CD4-positive, alpha-beta T cell treated with Interleukin-1 beta for 1 hour (primary cell): ENCODE data around the gene HUWE1.
"Not testable (repeated sequence)": the region's sequence is repeated elsewhere in the genome, so short reads cannot be mapped to it uniquely, and the experiment has no call there.

Experiments
- DNase-seq, 2 donors: peaks; one replicate each; pipeline ENCODE4 v3.0.0-alpha.2; 2020 to 2022

Gene HUWE1, protein sequence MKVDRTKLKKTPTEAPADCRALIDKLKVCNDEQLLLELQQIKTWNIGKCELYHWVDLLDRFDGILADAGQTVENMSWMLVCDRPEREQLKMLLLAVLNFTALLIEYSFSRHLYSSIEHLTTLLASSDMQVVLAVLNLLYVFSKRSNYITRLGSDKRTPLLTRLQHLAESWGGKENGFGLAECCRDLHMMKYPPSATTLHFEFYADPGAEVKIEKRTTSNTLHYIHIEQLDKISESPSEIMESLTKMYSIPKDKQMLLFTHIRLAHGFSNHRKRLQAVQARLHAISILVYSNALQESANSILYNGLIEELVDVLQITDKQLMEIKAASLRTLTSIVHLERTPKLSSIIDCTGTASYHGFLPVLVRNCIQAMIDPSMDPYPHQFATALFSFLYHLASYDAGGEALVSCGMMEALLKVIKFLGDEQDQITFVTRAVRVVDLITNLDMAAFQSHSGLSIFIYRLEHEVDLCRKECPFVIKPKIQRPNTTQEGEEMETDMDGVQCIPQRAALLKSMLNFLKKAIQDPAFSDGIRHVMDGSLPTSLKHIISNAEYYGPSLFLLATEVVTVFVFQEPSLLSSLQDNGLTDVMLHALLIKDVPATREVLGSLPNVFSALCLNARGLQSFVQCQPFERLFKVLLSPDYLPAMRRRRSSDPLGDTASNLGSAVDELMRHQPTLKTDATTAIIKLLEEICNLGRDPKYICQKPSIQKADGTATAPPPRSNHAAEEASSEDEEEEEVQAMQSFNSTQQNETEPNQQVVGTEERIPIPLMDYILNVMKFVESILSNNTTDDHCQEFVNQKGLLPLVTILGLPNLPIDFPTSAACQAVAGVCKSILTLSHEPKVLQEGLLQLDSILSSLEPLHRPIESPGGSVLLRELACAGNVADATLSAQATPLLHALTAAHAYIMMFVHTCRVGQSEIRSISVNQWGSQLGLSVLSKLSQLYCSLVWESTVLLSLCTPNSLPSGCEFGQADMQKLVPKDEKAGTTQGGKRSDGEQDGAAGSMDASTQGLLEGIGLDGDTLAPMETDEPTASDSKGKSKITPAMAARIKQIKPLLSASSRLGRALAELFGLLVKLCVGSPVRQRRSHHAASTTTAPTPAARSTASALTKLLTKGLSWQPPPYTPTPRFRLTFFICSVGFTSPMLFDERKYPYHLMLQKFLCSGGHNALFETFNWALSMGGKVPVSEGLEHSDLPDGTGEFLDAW (N-terminal part only)

GRCh38 chrX:53686151-53686885 lies at the start of gene HUWE1:
HUWE1 (minus strand) TSS chrX:53686719; CDS start chrX:53654107, 32,612 bp downstream.
- peak; percentile 83 to 84 for DNase-seq

- no peak for DNase-seq
These were observed 46.3 kb upstream of the HUWE1 start for GRCh38 chrX:53732797-53733196.

- no peak for DNase-seq
These were observed 43.2 kb upstream of the HUWE1 start for GRCh38 chrX:53729751-53730150.

DNA sequence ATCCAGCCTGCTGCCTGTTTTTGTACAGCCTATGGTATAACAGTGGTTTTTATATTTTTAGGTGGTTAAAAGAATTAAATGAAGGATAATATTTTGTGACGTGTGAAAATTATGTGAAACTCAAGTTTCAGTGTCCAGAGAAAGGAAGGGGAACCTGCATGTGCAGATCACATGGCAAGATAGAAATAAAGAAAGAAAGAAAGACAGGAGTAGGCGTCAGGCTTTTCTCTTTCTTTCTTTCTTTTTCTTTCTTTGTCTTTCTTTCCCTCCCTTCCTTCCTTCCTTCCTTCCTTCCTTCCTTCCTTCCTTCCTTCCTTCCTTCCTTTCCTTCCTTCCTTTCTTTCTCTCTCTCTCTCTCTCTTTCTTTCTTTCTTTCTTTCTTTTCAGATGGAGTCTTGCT lies 42.0 kb upstream of the HUWE1 start:
- no peak for DNase-seq

DNA sequence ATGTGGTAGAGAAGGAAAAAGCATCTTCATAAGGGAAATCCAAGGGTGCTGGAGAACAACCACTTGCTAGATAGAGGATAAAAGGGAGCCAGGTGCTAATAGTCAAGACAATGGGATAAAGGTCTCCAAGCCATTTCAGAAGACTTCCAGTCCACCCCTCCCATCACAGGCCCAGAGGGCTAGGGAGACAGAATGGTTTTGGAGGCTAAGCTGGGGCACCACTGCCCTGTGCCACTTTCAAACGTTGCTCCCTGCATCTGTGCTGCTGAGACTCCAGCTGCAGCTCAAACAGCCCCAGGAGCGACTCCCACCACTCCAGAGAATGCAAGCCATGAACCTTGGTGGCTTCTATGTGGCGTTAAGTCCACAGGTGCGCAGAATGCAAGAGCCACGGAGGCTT lies 38.4 kb upstream of the HUWE1 start:
- DNase-seq, result no peak

GRCh38 chrX:53723381-53723780 lies 36.9 kb upstream of the HUWE1 start:
- no peak for DNase-seq

GRCh38 chrX:53721610-53722009 lies 35.1 kb upstream of the HUWE1 start:
- not testable (repeated sequence) for DNase-seq

DNA sequence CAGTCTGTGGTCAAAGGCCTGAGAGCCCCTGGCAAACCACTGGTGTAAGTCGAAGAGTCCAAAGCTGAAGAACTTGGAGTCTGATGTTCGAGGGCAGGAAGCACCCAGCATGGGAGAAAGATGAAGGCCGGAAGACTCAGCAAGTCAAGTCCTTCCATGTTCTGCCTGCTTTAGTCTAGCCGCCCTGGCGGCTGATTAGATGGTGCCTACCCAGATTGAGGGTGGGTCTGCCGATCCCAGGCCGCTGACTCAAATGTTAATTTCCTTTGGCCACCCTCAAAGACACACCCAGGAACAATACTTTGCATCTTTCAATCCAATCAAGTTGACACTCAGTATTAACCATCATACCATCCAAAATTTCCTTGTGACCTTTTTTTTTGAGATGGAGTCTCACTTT lies 33.1 kb upstream of the HUWE1 start:
- not testable (repeated sequence) for DNase-seq

DNA sequence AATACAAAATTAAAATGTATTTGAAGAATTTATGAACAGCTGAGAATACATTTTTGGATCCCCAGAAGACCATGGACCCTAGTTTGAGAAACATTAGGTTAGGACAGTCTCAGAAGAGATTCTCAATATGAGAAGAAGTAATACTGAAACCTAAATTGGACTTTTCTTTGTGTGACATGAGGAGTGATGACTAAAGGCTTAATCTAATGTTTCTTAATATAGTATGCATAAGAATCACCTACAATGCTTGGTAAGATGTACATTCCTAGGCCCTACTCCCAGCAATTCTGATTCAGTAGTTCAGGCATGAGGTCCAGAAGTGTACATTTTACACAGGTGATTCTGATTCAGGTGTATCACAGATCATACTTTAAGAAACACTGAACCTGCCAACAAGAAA lies 31.6 kb upstream of the HUWE1 start:
- DNase-seq, result no peak

- DNase-seq, result peak in 1 of 2 donors; percentile 3
These were observed 30.7 kb upstream of the HUWE1 start for GRCh38 chrX:53717205-53717604.

DNA sequence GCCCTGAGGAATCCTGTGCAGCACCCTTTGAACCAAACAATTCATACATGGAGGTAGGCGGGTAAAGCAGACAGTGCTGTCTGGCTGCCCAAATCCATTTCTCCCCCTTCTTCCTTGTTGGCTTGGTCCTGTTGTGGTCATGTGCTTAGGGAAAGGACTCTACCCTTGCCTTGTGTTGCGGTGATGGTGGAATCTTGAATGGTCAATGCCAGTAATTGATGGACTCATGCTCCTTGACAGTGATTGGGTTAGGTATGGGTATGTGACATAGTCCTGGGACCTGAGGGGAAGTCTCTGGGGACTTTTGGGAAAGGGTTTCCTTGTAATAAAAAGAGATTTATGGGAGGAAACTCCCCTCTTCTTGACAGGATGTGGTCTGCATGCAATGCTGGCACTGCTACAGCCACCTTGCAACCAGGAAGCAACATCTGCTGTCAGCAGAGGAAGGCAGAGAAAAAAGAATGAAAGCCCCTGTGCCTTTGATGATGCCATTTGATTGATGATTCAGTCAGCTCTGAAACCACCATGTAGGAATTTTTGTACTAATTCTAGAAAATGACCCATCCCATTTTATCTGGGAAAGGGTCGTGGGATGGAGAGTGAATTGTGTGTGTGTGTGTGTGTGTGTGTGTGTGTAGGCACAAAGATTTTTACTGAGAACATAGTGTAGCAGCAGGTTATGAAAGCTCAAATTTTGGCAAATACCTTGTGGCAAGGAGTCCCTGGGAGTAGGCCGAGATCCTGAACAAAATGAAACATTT lies 30.0 kb upstream of the HUWE1 start:
- DNase-seq, result peak; percentile 61 to 70

DNA sequence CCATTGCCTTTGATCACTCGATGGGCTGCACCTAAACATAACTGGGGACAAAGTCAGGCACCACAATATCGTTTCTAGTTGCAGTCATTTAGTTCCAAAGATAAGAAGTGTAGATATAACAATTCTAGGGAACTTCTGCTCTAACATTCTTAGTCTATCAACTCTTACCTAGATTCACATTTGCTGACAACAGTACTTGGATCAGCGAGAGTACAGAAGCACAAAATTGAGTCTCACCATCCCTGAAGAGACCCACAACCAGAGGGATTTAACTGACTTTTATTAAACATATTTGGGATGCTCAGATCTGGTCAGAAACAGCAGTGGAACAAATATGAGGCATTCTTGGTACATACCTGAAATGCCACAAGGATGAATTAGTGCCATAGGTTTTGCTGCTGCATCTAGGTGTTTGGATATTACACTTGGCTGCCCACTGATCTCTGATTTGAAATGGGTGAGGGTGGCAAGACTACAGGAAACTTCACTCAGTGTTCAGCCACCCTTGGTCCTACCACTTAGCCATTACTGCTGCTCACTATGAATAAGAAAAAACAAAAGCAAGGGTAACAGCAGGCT lies 28.9 kb upstream of the HUWE1 start:
- DNase-seq, result no peak

GRCh38 chrX:53714580-53715345 lies 28.2 kb upstream of the HUWE1 start:
- peak; percentile 71 to 81 for DNase-seq

- DNase-seq, result peak in 1 of 2 donors; percentile 60
These were observed 27.6 kb upstream of the HUWE1 start for GRCh38 chrX:53713987-53714579.

DNA sequence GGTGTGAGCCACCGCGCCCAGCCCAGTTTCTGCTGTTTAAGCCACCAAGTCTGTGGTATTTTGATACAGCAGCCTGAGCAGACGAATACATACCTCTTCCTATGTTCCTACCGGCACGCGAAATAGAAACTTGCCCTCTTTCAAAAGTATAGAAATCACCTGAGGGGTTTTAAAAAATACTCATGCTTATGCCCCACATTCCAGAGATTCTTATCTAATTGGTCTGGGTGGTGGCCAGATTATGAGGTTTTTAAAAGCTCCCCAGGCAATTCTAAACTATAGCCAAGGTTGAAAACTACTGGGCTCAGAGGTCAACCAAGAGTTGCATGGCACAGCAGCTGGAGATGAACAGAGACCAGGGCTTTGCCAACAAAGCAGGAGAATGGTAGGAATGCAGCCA lies 24.9 kb upstream of the HUWE1 start:
- DNase-seq, result no peak

DNA sequence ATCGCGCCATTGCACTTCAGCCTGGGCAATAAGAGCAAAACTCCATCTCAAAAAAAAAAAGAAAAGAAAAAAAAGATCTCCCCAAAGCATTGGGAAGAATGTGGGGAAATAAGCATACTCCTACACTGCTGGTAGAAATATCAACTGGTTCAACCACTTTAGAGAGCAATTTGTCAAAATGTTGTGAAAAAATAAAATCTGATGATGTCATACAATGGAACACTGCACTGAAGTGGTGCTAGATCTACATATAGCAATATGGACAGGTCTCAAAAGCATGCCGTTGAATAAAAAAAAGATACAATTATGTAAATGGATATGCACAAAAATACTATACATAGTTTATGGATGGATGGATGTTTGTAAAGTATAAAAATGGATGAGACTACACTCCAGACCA lies 18.3 kb upstream of the HUWE1 start:
- DNase-seq, result no peak

- DNase-seq, result no peak
These were observed 17.8 kb upstream of the HUWE1 start for GRCh38 chrX:53704294-53704693.

DNA sequence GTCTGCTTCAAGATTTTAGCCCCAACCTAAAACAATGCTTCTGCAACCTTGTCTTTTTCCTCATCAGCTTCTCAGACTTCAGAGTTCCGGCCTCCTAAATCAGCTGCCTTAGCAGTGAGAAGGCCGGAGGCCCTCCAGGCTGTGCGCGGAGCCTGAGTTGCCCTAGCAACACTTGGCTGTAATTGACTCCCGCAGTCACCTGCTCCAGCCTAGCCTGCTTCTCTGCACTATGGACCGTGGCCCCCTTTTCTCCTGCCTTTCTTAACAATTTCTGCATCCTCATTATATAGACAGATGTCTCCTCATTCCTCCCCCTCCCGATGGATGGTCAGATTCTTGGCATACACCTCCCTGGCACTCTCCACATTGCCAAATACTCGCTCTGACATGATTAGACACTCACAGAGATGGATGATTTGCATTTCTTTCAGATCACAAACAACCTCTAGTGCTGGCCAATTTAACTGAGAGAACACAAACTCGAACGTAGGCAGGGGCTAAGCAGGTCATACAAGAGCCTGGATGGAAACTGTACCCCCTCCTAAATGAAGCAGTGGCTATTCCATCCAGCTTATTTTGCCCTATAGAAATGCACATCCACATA lies 9.5 kb upstream of the HUWE1 start:
- DNase-seq, result no peak

DNA sequence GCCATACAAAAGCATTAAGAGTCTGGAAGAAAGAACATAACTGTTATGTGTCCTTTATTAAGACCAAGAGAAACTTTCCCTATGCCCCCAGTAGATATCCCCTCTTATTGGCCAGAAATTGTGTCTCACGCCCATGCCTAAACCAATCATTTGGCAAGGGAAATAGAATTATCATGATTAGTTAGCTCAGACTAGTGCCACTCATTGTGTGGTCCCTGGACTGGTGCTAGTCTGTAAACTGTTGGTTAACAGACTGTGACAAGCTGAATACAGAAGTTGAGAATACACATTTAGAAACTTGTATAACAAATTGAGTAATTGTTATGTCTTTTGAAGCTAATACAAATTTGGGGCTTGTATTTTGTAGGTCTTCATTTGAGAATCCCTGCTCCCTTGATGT lies 8.1 kb upstream of the HUWE1 start:
- no peak for DNase-seq

DNA sequence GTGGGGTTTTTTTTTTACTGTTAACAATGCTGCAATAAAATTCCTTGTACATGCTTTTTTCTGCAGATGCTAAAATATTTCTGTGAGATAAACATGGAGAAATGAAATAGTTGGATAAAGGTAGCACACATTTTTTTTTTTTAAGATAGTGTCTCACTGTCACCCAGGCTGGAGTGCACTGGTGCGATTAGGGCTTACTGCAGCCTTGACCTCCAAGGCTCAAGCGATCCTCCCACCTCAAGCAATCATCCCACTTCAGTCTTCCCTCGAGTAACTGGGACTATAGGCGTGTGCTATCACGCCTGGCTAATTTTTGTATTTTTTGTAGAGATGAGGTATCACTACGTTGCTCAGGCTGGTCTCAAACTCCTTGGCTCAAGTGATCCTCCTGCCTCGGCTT lies 1.8 kb upstream of the HUWE1 start:
- no peak for DNase-seq
